ENCODE results near the gene PIEZO2. TPM values are rescaled to one million over a fixed set of nuclear protein-coding genes. Genes with fewer than 3 reads are reported as not detected.

The PIEZO2 gene
- total RNA-seq, 1 donor from 2014 or later: 4.2 TPM

- peaks cover 3% of the 10 kb centered on the region for H3K27me3 Mint-ChIP-seq (ENCODE audit: insufficient read depth, low read depth)
- Histone ChIP-seq H3K4me3 (no peak overlapping the region), H3K9ac (no peak overlapping the region), H3F3A (ENCODE audit: low read depth) (no peaks in the 10 kb centered on the region), H3K79me2 (ENCODE audit: low read depth) (no peaks in the 10 kb centered on the region), H2AFZ (replicated peaks) (no peak overlapping the region), H3K27ac (no peak overlapping the region), H3K4me2 (no peak overlapping the region), H3K4me1 (no peaks in the 10 kb centered on the region), H3K27me3 (no peaks in the 10 kb centered on the region), H4K20me1 (ENCODE audit: low read depth) (no peaks in the 10 kb centered on the region), H3K36me3 (no peaks in the 10 kb centered on the region), H3K9me3 (ENCODE audit: low read depth) (no peaks in the 10 kb centered on the region)
- no peak for DNase-seq (ENCODE audit: low spot score)
- no peak for TF ChIP-seq CTCF (IDR thresholded peaks at IDR 0.05)
- no peak for TF ChIP-seq EZH2 (IDR thresholded peaks at IDR 0.05)
- no peak for TF ChIP-seq EZH2phosphoT487 (IDR thresholded peaks at IDR 0.05)
- H3K36me3 Mint-ChIP-seq: no peaks in the 10 kb centered on the region
- peaks cover 2% of the 10 kb centered on the region for H3K9me3 Mint-ChIP-seq
- H3K27ac Mint-ChIP-seq: no peak overlapping the region
- H3K4me1 Mint-ChIP-seq: no peaks in the 10 kb centered on the region
- no peak overlapping the region for H3K4me3 Mint-ChIP-seq
Measured at GRCh38 chr18:11114653-11115052, 34.7 kb downstream of the PIEZO2 start.

- no peak overlapping the region for H3K27ac Mint-ChIP-seq
- H3F3A ChIP-seq (ENCODE audit: low read depth): no peaks in the 10 kb centered on the region
- TF ChIP-seq CTCF (IDR thresholded peaks at IDR 0.05) (no peak), EZH2 (IDR thresholded peaks at IDR 0.05) (no peak), EZH2phosphoT487 (IDR thresholded peaks at IDR 0.05) (no peak)
- peaks cover 2% of the 10 kb centered on the region for H3K9me3 Mint-ChIP-seq
- no peak overlapping the region for H3K4me2 ChIP-seq
- DNase-seq (ENCODE audit: low spot score): no peak
- no peak overlapping the region for H3K4me3 Mint-ChIP-seq
- H4K20me1 ChIP-seq (ENCODE audit: low read depth): no peaks in the 10 kb centered on the region
- H2AFZ ChIP-seq (replicated peaks): no peak overlapping the region
- no peaks in the 10 kb centered on the region for H3K36me3 ChIP-seq
- peaks cover 3% of the 10 kb centered on the region for H3K27me3 Mint-ChIP-seq (ENCODE audit: insufficient read depth, low read depth)
- H3K4me3 ChIP-seq: no peak overlapping the region
- no peak overlapping the region for H3K27ac ChIP-seq
- no peaks in the 10 kb centered on the region for H3K79me2 ChIP-seq (ENCODE audit: low read depth)
- no peak overlapping the region for H3K9ac ChIP-seq
- no peaks in the 10 kb centered on the region for H3K27me3 ChIP-seq
- H3K36me3 Mint-ChIP-seq: no peaks in the 10 kb centered on the region
- H3K4me1 Mint-ChIP-seq: no peaks in the 10 kb centered on the region
- no peaks in the 10 kb centered on the region for H3K9me3 ChIP-seq (ENCODE audit: low read depth)
- no peaks in the 10 kb centered on the region for H3K4me1 ChIP-seq
Measured at GRCh38 chr18:11113937-11114336, 35.4 kb downstream of the PIEZO2 start.

- DNase-seq (ENCODE audit: low spot score): no peak
- H3K27ac ChIP-seq: no peak overlapping the region
- no peak overlapping the region for H3K4me3 ChIP-seq
- no peak overlapping the region for H2AFZ ChIP-seq (replicated peaks)
- no peak overlapping the region for H3K27ac Mint-ChIP-seq
- H3K4me1 ChIP-seq: no peaks in the 10 kb centered on the region
- H3K36me3 Mint-ChIP-seq: no peaks in the 10 kb centered on the region
- H3K9ac ChIP-seq: no peak overlapping the region
- H3K27me3 Mint-ChIP-seq (ENCODE audit: insufficient read depth, low read depth): peaks cover 3% of the 10 kb centered on the region
- H3K4me1 Mint-ChIP-seq: no peaks in the 10 kb centered on the region
- no peaks in the 10 kb centered on the region for H3K27me3 ChIP-seq
- TF ChIP-seq EZH2 (IDR thresholded peaks at IDR 0.05) (no peak), CTCF (IDR thresholded peaks at IDR 0.05) (no peak), EZH2phosphoT487 (IDR thresholded peaks at IDR 0.05) (no peak)
- H3K9me3 ChIP-seq (ENCODE audit: low read depth): no peaks in the 10 kb centered on the region
- no peak overlapping the region for H3K4me2 ChIP-seq
- no peaks in the 10 kb centered on the region for H4K20me1 ChIP-seq (ENCODE audit: low read depth)
- peaks cover 2% of the 10 kb centered on the region for H3K9me3 Mint-ChIP-seq
- no peaks in the 10 kb centered on the region for H3K79me2 ChIP-seq (ENCODE audit: low read depth)
- no peak overlapping the region for H3K4me3 Mint-ChIP-seq
- H3K36me3 ChIP-seq: no peaks in the 10 kb centered on the region
- no peaks in the 10 kb centered on the region for H3F3A ChIP-seq (ENCODE audit: low read depth)
Measured at GRCh38 chr18:11113046-11113548, 36.3 kb downstream of the PIEZO2 start.
